CD4-positive, alpha-beta memory T cell (primary cell): ENCODE measurements around the gene ADORA2A. TPM values are rescaled to one million over a fixed set of nuclear protein-coding genes. Genes with fewer than 3 reads are reported as not detected.

Experiments used
- CTCF ChIA-PET: fragments of 350-600 bp; sonication (Branson Sonifier 250); formaldehyde crosslinking; loops from one replicate; lab custom pipeline; 2021; ENCODE audit warnings: inconsistent platforms; ENCODE audit not compliant: partially characterized antibody; lab: Charles Lee
- POLR2A ChIA-PET: fragments of 350-600 bp; sonication (Branson Sonifier 250); formaldehyde crosslinking; loops from one replicate; lab custom pipeline; 2021; ENCODE audit not compliant: partially characterized antibody; lab: Charles Lee
- DNase-seq, 5 donors: peaks; one replicate each; pipeline versions ENCODE4 v3.0.0 to v3.0.0-alpha.2; 2020 to 2022; ENCODE audit warnings: mixed read lengths in 1 of 5
- H3K27ac ChIP-seq: one replicate; pipeline ENCODE4 v1.7.0; 2013; ENCODE audit warnings: low read depth, low read length
- H3K27me3 ChIP-seq: 2 replicates; pipeline ENCODE4 v1.7.0; 2013; ENCODE audit warnings: mild to moderate bottlenecking, low read length, moderate library complexity; ENCODE audit not compliant: insufficient read depth
- H3K36me3 ChIP-seq: 2 replicates; pipeline ENCODE4 v1.7.0; 2013; ENCODE audit warnings: mild to moderate bottlenecking, low read length, moderate library complexity; ENCODE audit not compliant: insufficient read depth
- H3K4me1 ChIP-seq: 2 replicates; pipeline ENCODE4 v1.7.0; 2013; ENCODE audit warnings: mild to moderate bottlenecking, low read length, moderate library complexity; ENCODE audit not compliant: insufficient read depth
- H3K4me3 ChIP-seq, 2 donors: one replicate each; pipeline ENCODE4 v1.7.0; 2013; ENCODE audit warnings: low read length in 2 of 2, mild to moderate bottlenecking in 1 of 2
- H3K9me3 ChIP-seq, 2 donors: one replicate each; pipeline ENCODE4 v1.7.0; 2013; ENCODE audit warnings: low read length in 2 of 2, control low read depth in 1 of 2; ENCODE audit not compliant: control insufficient read depth in 1 of 2
- H3K27ac Mint-ChIP-seq, 7 donors: one replicate each; pipeline ENCODE4 v1.8.0; 2020 to 2021; ENCODE audit warnings: mixed read lengths in 7 of 7, mild to moderate bottlenecking in 6 of 7, inconsistent platforms in 3 of 7, moderate library complexity in 3 of 7
- H3K27me3 Mint-ChIP-seq, 2 donors: one replicate each; pipeline ENCODE4 v1.8.0; 2020 to 2021; ENCODE audit warnings: mixed read lengths in 2 of 2
- H3K36me3 Mint-ChIP-seq, 2 donors: one replicate each; pipeline ENCODE4 v1.8.0; 2020 to 2021; ENCODE audit warnings: mixed read lengths in 2 of 2, inconsistent platforms in 1 of 2, mild to moderate bottlenecking in 1 of 2
- H3K4me1 Mint-ChIP-seq, 4 donors: one replicate each; pipeline ENCODE4 v1.8.0; 2020 to 2021; ENCODE audit warnings: mixed read lengths in 4 of 4, mild to moderate bottlenecking in 1 of 4
- H3K4me3 Mint-ChIP-seq, 8 donors: one replicate each; pipeline ENCODE4 v1.8.0; 2020 to 2021; ENCODE audit warnings: mixed read lengths in 8 of 8, mild to moderate bottlenecking in 7 of 8, moderate library complexity in 6 of 8, inconsistent platforms in 3 of 8
- H3K9me3 Mint-ChIP-seq, 8 donors: one replicate each; pipeline ENCODE4 v1.8.0; 2020 to 2021; ENCODE audit warnings: mixed read lengths in 8 of 8, mild to moderate bottlenecking in 5 of 8, inconsistent platforms in 3 of 8, moderate library complexity in 1 of 8
- intact Hi-C: fragments of 100-400 bp; cut with micrococcal nuclease; formaldehyde crosslinking; loops from one replicate; pipeline ENCODE4 v1.15.1; 2023
- polyA plus RNA-seq, 2 donors: library from polyadenylated mRNA; unstranded; fragments of 300-500 nt; fragmentation: Illumina TruSeq; gene quantifications; one replicate each; pipeline ENCODE4 v1.2.3, GENCODE V29; 2021
- total RNA-seq, 2 experiments: library from RNA; stranded (reverse); gene quantifications; one replicate each; pipeline ENCODE4 v1.2.3, GENCODE V29; 2021

Gene ADORA2A
- total and polyA plus RNA-seq, 4 experiments from 2014 or later, result 34.5 to 74.7 (median 50.8) TPM

DNA sequence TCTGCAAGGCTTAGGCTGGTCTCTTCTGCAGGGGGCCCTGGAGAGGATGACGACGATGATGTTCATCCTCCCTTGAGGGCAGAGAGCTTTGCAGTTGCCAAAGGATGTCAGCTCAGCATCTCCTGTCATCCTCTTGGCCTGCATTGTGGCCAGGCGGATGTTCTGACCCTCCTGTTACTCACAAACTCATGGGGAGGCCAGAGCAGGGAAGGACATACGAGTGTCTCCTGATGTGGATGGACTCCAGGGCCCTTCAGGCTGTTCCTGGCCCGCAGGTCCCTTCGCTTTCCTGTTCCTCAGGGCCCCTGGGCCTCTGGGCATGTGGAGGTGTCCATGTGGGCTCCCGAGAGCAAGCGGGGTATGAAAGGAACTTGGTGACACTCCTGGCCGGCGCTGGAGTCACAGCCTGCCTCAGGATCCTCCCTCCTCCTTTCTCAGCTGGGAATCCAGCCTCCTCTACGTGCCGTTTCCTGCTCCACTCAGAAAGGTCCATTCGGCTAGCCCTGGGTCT lies 8.5 kb downstream of the ADORA2A start:
- POLR2A ChIA-PET, result interaction anchor here (0.6 to 5.0 kb wide), 7 partner anchors 9 to 162 kb away, joined by 3 to 35 read pairs (median 3); partner anchors contain the start of genes ADORA2A and GUCD1
- H3K4me3 ChIP-seq, result no peak overlapping the region
- peaks cover 0 to 2% (median 0%) of the 10 kb centered on the region in 8 donors for H3K9me3 Mint-ChIP-seq
- peaks cover 69% of the 10 kb centered on the region for H3K4me1 ChIP-seq
- CTCF ChIA-PET, result interaction anchor here (0.6 to 2.2 kb wide), 9 partner anchors 10 to 193 kb away, joined by 3 to 14 read pairs (median 5); partner anchors contain the start of gene ADORA2A
- H3K27me3 Mint-ChIP-seq, result peaks cover 0 to 3% of the 10 kb centered on the region in 2 donors
- no peak for DNase-seq
- H3K9me3 ChIP-seq, result no peaks in the 10 kb centered on the region
- peaks cover 25 to 56% of the 10 kb centered on the region in 2 donors for H3K36me3 Mint-ChIP-seq
- peaks cover 41% of the 10 kb centered on the region for H3K36me3 ChIP-seq
- no peaks in the 10 kb centered on the region for H3K27me3 ChIP-seq
- peak overlapping the region in 1 of 8 donors; percentile 47 for H3K4me3 Mint-ChIP-seq
- H3K27ac Mint-ChIP-seq, result peak overlapping the region in 5 of 7 donors; percentile 30 to 100 (median 88)
- H3K27ac ChIP-seq, result peak overlapping the region; percentile 59
- peaks cover 33 to 90% (median 70%) of the 10 kb centered on the region in 4 donors for H3K4me1 Mint-ChIP-seq
- intact Hi-C loops, result no loop called here

DNA sequence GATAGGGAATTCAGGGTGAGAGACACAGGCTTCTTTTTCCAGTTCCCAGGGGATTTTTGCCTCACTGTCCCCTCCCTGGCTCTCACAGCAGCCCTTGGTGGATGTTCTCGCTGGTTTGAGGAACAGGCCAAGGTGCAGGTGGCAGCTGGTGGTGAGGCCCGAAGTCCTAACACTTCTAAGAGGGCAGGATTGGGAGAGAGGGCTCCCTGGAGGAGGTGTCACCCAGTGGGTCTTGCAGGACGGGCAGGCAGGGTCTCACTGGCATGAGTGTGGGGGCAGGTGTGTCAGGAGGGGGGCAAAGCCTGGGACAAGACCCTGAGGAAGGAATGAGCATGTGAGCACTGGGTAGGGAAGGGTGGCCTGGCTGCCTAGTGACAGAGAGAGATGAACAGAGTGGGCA lies 9.2 kb downstream of the ADORA2A start:
- peaks cover 30 to 89% (median 68%) of the 10 kb centered on the region in 4 donors for H3K4me1 Mint-ChIP-seq
- Histone ChIP-seq H3K36me3 (peaks cover 47% of the 10 kb centered on the region), H3K4me3 (no peak overlapping the region), H3K27me3 (no peaks in the 10 kb centered on the region), H3K27ac (no peak overlapping the region), H3K4me1 (peaks cover 63% of the 10 kb centered on the region), H3K9me3 (no peaks in the 10 kb centered on the region)
- ChIA-PET POLR2A (interaction anchor here (0.8 to 5.0 kb wide), 4 partner anchors 9 to 162 kb away, joined by 3 to 35 read pairs (median 6); partner anchors contain the start of gene ADORA2A), CTCF (no interaction called here)
- H3K27ac Mint-ChIP-seq, result peak overlapping the region in 6 of 7 donors; percentile 48 to 91 (median 68)
- peaks cover 0 to 2% (median 0%) of the 10 kb centered on the region in 8 donors for H3K9me3 Mint-ChIP-seq
- H3K27me3 Mint-ChIP-seq, result peaks cover 0 to 3% of the 10 kb centered on the region in 2 donors
- intact Hi-C loops, result no loop called here
- DNase-seq, result no peak
- peaks cover 32 to 58% of the 10 kb centered on the region in 2 donors for H3K36me3 Mint-ChIP-seq
- H3K4me3 Mint-ChIP-seq, result peak overlapping the region in 3 of 8 donors; percentile 39 to 44 (median 43)

DNA sequence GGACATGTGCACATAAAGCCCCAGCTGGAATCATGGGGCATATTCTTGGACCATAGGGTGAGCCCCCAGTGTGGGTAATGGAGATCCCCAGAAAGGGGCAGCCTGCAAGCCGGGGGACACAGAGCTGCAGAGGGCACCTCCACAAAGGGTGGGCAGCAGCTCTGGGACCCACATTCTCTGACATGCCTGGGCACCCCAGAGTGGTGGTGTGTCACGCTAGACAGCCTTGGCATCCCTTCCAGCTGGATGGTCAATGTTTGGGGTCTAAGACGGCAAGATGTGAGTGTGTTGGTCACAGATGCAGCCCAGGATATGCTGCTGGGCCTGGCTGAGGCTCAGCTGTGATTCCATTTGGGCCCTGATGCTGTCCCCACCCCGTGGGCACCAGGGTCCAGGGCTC lies 9.7 kb downstream of the ADORA2A start:
- Histone ChIP-seq H3K4me1 (peaks cover 57% of the 10 kb centered on the region), H3K4me3 (no peak overlapping the region), H3K9me3 (no peaks in the 10 kb centered on the region), H3K27me3 (no peaks in the 10 kb centered on the region), H3K27ac (no peak overlapping the region), H3K36me3 (peaks cover 52% of the 10 kb centered on the region)
- Mint-ChIP-seq H3K4me3 (peak overlapping the region in 1 of 8 donors; percentile 43), H3K4me1 (peaks cover 28 to 84% (median 64%) of the 10 kb centered on the region in 4 donors), H3K27me3 (peaks cover 0 to 3% of the 10 kb centered on the region in 2 donors), H3K9me3 (peaks cover 0 to 2% (median 0%) of the 10 kb centered on the region in 8 donors), H3K27ac (peak overlapping the region in 5 of 7 donors; percentile 48 to 91 (median 79)), H3K36me3 (peaks cover 35 to 61% of the 10 kb centered on the region in 2 donors)
- ChIA-PET POLR2A (interaction anchor here (5.0 kb wide), 1 partner anchor 10 kb away, joined by 35 read pairs; the partner anchor contains the start of gene ADORA2A), CTCF (no interaction called here)
- intact Hi-C loops, result no loop called here
- DNase-seq, result no peak

DNA sequence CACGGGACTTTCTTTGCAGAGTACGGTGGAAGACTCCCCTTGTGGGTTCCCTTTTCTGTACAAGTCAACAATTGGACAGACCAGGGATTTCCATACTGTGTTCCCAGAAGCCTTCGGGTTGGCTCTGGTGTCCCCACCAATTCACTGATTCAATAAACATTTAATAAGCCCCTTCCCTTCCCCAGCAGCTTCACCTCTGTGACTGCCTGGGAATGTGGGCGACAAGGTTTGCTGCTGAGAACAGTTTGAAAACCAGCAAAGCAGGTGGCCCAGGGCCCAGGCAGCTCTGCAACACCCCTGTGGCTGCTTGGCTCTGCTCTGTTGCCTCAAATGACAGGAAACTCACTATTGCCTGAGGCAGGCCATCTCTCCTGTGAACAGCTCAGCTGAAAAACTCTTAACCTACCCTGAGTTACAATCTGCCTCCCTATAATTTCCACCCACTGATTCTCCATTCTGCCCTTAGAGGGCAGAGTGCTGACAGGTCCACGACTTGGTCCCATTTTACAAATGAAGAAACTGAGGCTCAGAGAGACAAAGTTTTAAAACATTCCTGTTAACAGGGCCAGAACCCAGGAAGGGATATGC lies 10.4 kb downstream of the ADORA2A start:
- ChIA-PET CTCF (interaction anchor here (1.9 kb wide), 1 partner anchor 10 kb away, joined by 6 read pairs; the partner anchor contains the start of gene ADORA2A), POLR2A (interaction anchor here (1.1 to 5.0 kb wide), 2 partner anchors 11 to 14 kb away, joined by 4 to 35 read pairs; partner anchors contain the start of gene ADORA2A)
- Histone ChIP-seq H3K4me3 (no peak overlapping the region), H3K36me3 (peaks cover 60% of the 10 kb centered on the region), H3K4me1 (peaks cover 50% of the 10 kb centered on the region), H3K27me3 (no peaks in the 10 kb centered on the region), H3K27ac (no peak overlapping the region), H3K9me3 (no peaks in the 10 kb centered on the region)
- Mint-ChIP-seq H3K4me1 (peaks cover 24 to 84% (median 58%) of the 10 kb centered on the region in 4 donors), H3K9me3 (peaks cover 0 to 2% (median 0%) of the 10 kb centered on the region in 8 donors), H3K36me3 (peaks cover 40 to 66% of the 10 kb centered on the region in 2 donors), H3K4me3 (peak overlapping the region in 1 of 8 donors; percentile 25), H3K27me3 (peaks cover 0 to 3% of the 10 kb centered on the region in 2 donors), H3K27ac (peak overlapping the region; percentile 74 to 91 (median 81))
- no peak for DNase-seq
- intact Hi-C loops, result no loop called here

DNA sequence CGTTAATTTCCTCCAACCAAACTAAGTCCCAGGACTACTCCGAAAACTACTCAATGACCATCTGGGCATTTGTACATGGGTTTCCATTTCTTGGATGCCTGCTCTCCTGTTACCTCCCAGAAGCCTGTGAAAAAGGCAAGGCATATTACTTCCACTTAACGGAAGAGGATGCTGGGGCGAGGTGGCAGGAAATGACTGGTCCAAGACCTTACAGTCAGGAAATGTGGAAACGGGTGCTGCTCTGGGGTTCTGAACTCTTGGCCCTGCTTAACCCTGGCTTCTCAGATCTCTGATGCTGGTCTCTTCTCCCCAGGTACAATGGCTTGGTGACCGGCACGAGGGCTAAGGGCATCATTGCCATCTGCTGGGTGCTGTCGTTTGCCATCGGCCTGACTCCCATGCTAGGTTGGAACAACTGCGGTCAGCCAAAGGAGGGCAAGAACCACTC lies 12.9 kb downstream of the ADORA2A start:
- Mint-ChIP-seq H3K4me3 (peak overlapping the region in 1 of 8 donors; percentile 39), H3K27ac (peak overlapping the region in 1 of 7 donors; percentile 29), H3K27me3 (no peaks in the 10 kb centered on the region), H3K9me3 (no peaks in the 10 kb centered on the region), H3K36me3 (peaks cover 38 to 64% of the 10 kb centered on the region in 2 donors), H3K4me1 (peaks cover 17 to 70% (median 42%) of the 10 kb centered on the region in 4 donors)
- intact Hi-C loops, result no loop called here
- POLR2A ChIA-PET, result no interaction called here
- Histone ChIP-seq H3K27ac (no peak overlapping the region), H3K4me3 (no peak overlapping the region), H3K4me1 (peaks cover 25% of the 10 kb centered on the region), H3K9me3 (no peaks in the 10 kb centered on the region), H3K36me3 (peaks cover 61% of the 10 kb centered on the region), H3K27me3 (no peaks in the 10 kb centered on the region)
- CTCF ChIA-PET, result no interaction called here
- no peak for DNase-seq

DNA sequence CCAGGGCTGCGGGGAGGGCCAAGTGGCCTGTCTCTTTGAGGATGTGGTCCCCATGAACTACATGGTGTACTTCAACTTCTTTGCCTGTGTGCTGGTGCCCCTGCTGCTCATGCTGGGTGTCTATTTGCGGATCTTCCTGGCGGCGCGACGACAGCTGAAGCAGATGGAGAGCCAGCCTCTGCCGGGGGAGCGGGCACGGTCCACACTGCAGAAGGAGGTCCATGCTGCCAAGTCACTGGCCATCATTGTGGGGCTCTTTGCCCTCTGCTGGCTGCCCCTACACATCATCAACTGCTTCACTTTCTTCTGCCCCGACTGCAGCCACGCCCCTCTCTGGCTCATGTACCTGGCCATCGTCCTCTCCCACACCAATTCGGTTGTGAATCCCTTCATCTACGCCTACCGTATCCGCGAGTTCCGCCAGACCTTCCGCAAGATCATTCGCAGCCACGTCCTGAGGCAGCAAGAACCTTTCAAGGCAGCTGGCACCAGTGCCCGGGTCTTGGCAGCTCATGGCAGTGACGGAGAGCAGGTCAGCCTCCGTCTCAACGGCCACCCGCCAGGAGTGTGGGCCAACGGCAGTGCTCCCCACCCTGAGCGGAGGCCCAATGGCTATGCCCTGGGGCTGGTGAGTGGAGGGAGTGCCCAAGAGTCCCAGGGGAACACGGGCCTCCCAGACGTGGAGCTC lies 13.5 kb downstream of the ADORA2A start:
- ChIA-PET CTCF (no interaction called here), POLR2A (interaction anchor here (1.5 kb wide), 1 partner anchor 13 kb away, joined by 6 read pairs; the partner anchor contains the start of gene ADORA2A)
- peaks cover 55% of the 10 kb centered on the region for H3K36me3 ChIP-seq
- Mint-ChIP-seq H3K36me3 (peaks cover 38 to 66% of the 10 kb centered on the region in 2 donors), H3K4me3 (no peak overlapping the region), H3K4me1 (peaks cover 14 to 65% (median 37%) of the 10 kb centered on the region in 4 donors), H3K9me3 (no peaks in the 10 kb centered on the region), H3K27ac (peak overlapping the region in 3 of 7 donors; percentile 25 to 52 (median 46)), H3K27me3 (no peaks in the 10 kb centered on the region)
- no peaks in the 10 kb centered on the region for H3K9me3 ChIP-seq
- no peak for DNase-seq
- H3K4me1 ChIP-seq, result peaks cover 19% of the 10 kb centered on the region
- H3K27ac ChIP-seq, result no peak overlapping the region
- H3K27me3 ChIP-seq, result no peaks in the 10 kb centered on the region
- intact Hi-C loops, result no loop called here
- no peak overlapping the region for H3K4me3 ChIP-seq
